Smooth muscle cell (in vitro differentiated cells): ENCODE data around the gene TXNDC12. TPM values are rescaled to one million over a fixed set of nuclear protein-coding genes. Genes with fewer than 3 reads are reported as not detected.

Source experiments
- DNase-seq: peaks from one replicate; lab custom pipeline; 2025; ENCODE audit not compliant: unreplicated experiment; lab: John Stamatoyannopoulos, UW
- H2AFZ ChIP-seq: fragments of 200-600 bp; sonication (generic); 2 replicates; pipeline ENCODE4 v1.6.0; 2016; ENCODE audit warnings: antibody characterized with exemption, low read depth, mild to moderate bottlenecking
- H3F3A ChIP-seq: fragments of 200-600 bp; sonication (generic); 2 replicates; pipeline ENCODE4 v1.6.0; 2017; ENCODE audit warnings: antibody characterized with exemption, low read depth
- H3K27ac ChIP-seq: fragments of 200-600 bp; sonication (generic); 2 replicates; pipeline ENCODE4 v1.5.1; 2016; ENCODE audit warnings: low read depth, mild to moderate bottlenecking
- H3K27me3 ChIP-seq: fragments of 200-600 bp; sonication (generic); 2 replicates; pipeline ENCODE4 v1.6.1; 2016; ENCODE audit warnings: low read depth, mild to moderate bottlenecking
- H3K36me3 ChIP-seq: fragments of 200-600 bp; sonication (generic); 2 replicates; pipeline ENCODE4 v1.5.1; 2016; ENCODE audit warnings: low read depth
- H3K4me1 ChIP-seq: fragments of 200-600 bp; sonication (generic); 2 replicates; pipeline ENCODE4 v1.5.1; 2016; ENCODE audit warnings: low read depth
- H3K4me2 ChIP-seq: fragments of 200-600 bp; sonication (generic); 2 replicates; pipeline ENCODE4 v1.6.0; 2016; ENCODE audit warnings: mild to moderate bottlenecking
- H3K4me3 ChIP-seq: fragments of 200-600 bp; sonication (generic); 2 replicates; pipeline ENCODE4 v1.5.1; 2016; ENCODE audit warnings: mild to moderate bottlenecking
- H3K79me2 ChIP-seq: fragments of 200-600 bp; sonication (generic); 2 replicates; pipeline ENCODE4 v1.6.0; 2016; ENCODE audit warnings: low read depth, mild to moderate bottlenecking
- H3K9ac ChIP-seq: fragments of 200-600 bp; sonication (generic); 2 replicates; pipeline ENCODE4 v1.6.0; 2016; ENCODE audit warnings: low read depth
- H3K9me3 ChIP-seq: fragments of 200-600 bp; sonication (generic); replicated peaks from 2 replicates; pipeline ENCODE4 v1.5.1; 2016; ENCODE audit warnings: low read depth
- H4K20me1 ChIP-seq: fragments of 200-600 bp; sonication (generic); 2 replicates; pipeline ENCODE4 v1.6.0; 2016; ENCODE audit warnings: low read depth
- WGBS: methylation state at CpG from one replicate; pipeline ENCODE4 v1.1.7; 2016; ENCODE audit warnings: low lambda C conversion rate; 5-methylcytosine and 5-hydroxymethylcytosine counted together
- polyA plus RNA-seq: library from polyadenylated mRNA; unstranded; fragments of >200 nt; fragmentation: Nextera tagmentation; extraction: Ambion mirVana; gene quantifications from 2 replicates; pipeline ENCODE4 v1.2.1, GENCODE V29; 2016
- total RNA-seq: library from RNA; depleted of rRNA; stranded (reverse); fragments of >200 nt; gene quantifications from 2 replicates; pipeline ENCODE4 v1.2.3, GENCODE V29; 2014
- TF ChIP-seq, protein P1 (sequence below): fragments of 200-600 bp; sonication (generic); IDR thresholded peaks from 2 replicates; pipeline ENCODE4 v1.5.1; 2017; ENCODE audit warnings: borderline replicate concordance, mild to moderate bottlenecking, antibody characterized with exemption; ENCODE audit not compliant: insufficient read depth, poor library complexity, severe bottlenecking

The TXNDC12 gene
- total RNA-seq = 73.0 and 83.4 TPM in 2 replicates
- 46.7 and 60.2 TPM in 2 replicates for polyA plus RNA-seq

GRCh38 chr1:52055066-52055865 is at the start of gene TXNDC12:
TSS of gene TXNDC12 (minus strand) at chr1:52055191. CDS start at chr1:52055096, 95 bp downstream.
- Histone ChIP-seq H3K4me1 (peaks cover 30% of the 10 kb centered on the region), H4K20me1 (peaks cover 25% of the 10 kb centered on the region), H2AFZ (peak within 1 kb of the TSS; percentile 81), H3K4me3 (peak within 1 kb of the TSS; percentile 89), H3K9ac (peak within 1 kb of the TSS; percentile 69), H3K36me3 (no peaks in the 10 kb centered on the region), H3K9me3 (no peaks in the 10 kb centered on the region), H3K4me2 (peak within 1 kb of the TSS; percentile 88), H3F3A (peaks cover 6% of the 10 kb centered on the region), H3K27me3 (no peaks in the 10 kb centered on the region), H3K79me2 (peaks cover 76% of the 10 kb centered on the region), H3K27ac (peak within 1 kb of the TSS; percentile 76)
- TF ChIP-seq, protein P1, sequence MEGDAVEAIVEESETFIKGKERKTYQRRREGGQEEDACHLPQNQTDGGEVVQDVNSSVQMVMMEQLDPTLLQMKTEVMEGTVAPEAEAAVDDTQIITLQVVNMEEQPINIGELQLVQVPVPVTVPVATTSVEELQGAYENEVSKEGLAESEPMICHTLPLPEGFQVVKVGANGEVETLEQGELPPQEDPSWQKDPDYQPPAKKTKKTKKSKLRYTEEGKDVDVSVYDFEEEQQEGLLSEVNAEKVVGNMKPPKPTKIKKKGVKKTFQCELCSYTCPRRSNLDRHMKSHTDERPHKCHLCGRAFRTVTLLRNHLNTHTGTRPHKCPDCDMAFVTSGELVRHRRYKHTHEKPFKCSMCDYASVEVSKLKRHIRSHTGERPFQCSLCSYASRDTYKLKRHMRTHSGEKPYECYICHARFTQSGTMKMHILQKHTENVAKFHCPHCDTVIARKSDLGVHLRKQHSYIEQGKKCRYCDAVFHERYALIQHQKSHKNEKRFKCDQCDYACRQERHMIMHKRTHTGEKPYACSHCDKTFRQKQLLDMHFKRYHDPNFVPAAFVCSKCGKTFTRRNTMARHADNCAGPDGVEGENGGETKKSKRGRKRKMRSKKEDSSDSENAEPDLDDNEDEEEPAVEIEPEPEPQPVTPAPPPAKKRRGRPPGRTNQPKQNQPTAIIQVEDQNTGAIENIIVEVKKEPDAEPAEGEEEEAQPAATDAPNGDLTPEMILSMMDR = no peak
- DNase-seq = peak; percentile 15
- WGBS = 1% methylated on average over 45 of the region's 45 CpGs

- H3K4me3 ChIP-seq = no peak overlapping the region
- 95% methylated on average over 1 of the region's 1 CpG for WGBS
- no peak overlapping the region for H2AFZ ChIP-seq
- H3K27me3 ChIP-seq = no peaks in the 10 kb centered on the region
- H3K9me3 ChIP-seq = no peaks in the 10 kb centered on the region
- H3K9ac ChIP-seq = no peak overlapping the region
- no peak for DNase-seq
- H3K36me3 ChIP-seq = no peaks in the 10 kb centered on the region
- TF ChIP-seq, protein P1 = no peak
- no peak overlapping the region for H3K27ac ChIP-seq
- H3K4me2 ChIP-seq = no peak overlapping the region
- H3K4me1 ChIP-seq = peaks cover 4% of the 10 kb centered on the region
- no peaks in the 10 kb centered on the region for H3K79me2 ChIP-seq
- no peaks in the 10 kb centered on the region for H4K20me1 ChIP-seq
- no peaks in the 10 kb centered on the region for H3F3A ChIP-seq
Measured at GRCh38 chr1:52102336-52103013, 47.5 kb upstream of the TXNDC12 start.

- Histone ChIP-seq H3K9me3 (no peaks in the 10 kb centered on the region), H4K20me1 (no peaks in the 10 kb centered on the region), H2AFZ (no peak overlapping the region), H3F3A (no peaks in the 10 kb centered on the region), H3K4me1 (peaks cover 4% of the 10 kb centered on the region), H3K36me3 (no peaks in the 10 kb centered on the region), H3K4me3 (no peak overlapping the region), H3K9ac (no peak overlapping the region), H3K27me3 (no peaks in the 10 kb centered on the region), H3K4me2 (no peak overlapping the region), H3K27ac (no peak overlapping the region), H3K79me2 (no peaks in the 10 kb centered on the region)
- WGBS = 80% methylated on average over 8 of the region's 8 CpGs
- no peak for DNase-seq
- TF ChIP-seq, protein P1 = no peak
Measured at GRCh38 chr1:52098139-52098871, 43.3 kb upstream of the TXNDC12 start.
